ENCODE data around the gene STRADA. TPM values are rescaled to one million over a fixed set of nuclear protein-coding genes. Genes with fewer than 3 reads are reported as not detected.
A peak's percentile ranks its signal among the peaks of the same experiment; 100 is the strongest.
"Not testable (repeated sequence)": the region's sequence is repeated elsewhere in the genome, so short reads cannot be mapped to it uniquely, and the experiment has no call there.

STRADA gene
- total and polyA plus RNA-seq, 9 of the 15 experiments (the other 6 are each of a cell fraction or from before 2014, with no cell fraction given): 6.6 to 33.0 (median 20.5) TPM

DNA sequence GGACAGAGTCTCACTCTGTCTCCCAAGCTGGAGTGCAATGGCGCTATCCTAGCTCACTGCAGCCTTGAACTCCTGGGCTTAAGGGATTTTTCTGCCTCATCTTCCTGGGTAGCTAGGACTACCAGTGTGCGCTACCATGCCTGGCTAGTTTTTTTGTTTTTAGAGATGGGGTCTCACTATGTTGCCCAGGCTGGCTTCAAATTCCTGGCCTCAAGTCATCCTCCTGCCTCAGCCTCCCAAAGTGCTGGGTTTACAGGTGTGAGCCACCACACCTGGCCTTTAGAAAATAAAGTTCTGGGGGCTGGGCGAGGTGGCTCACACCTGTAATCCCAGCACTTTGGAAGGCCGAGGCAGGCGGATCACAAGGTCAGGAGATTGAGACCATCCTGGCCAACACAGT lies 21.4 kb downstream of the STRADA start:
- H2AFZ ChIP-seq (ENCODE audit: low read depth, low read length); H3K4me2 ChIP-seq (ENCODE audit: insufficient read depth, low read length); H3K4me1 ChIP-seq (replicated peaks in 1 of 2; ENCODE audit: control insufficient read depth in 2 of 2, insufficient read depth in 2 of 2, low read length in 2 of 2); ATAC-seq; H3K9me1 ChIP-seq (ENCODE audit: control insufficient read depth, insufficient read depth, low read length); H3K36me3 ChIP-seq (ENCODE audit: control insufficient read depth, insufficient read depth, low read length); in situ Hi-C loops (cut with MboI); CTCF ChIA-PET (ENCODE audit: low intra/inter-chr PET ratio); H3K27ac ChIP-seq (ENCODE audit: extremely low read depth, low read depth, low read length); H3K9me3 ChIP-seq (replicated peaks; ENCODE audit: control insufficient read depth, insufficient read depth, low read depth, low read length); H4K20me1 ChIP-seq (replicated peaks; ENCODE audit: control insufficient read depth, insufficient read depth, low read length); H3K9ac ChIP-seq (ENCODE audit: insufficient read depth in 1 of 2, low read depth in 2 of 2, low read length in 2 of 2); FAIRE-seq; H3K79me2 ChIP-seq (ENCODE audit: control insufficient read depth, insufficient read depth, low read length); H3K4me3 ChIP-seq; BruUV-seq (replicated peaks); H3K27me3 ChIP-seq (ENCODE audit: control insufficient read depth in 2 of 2, insufficient read depth in 2 of 2, low read length in 2 of 2); intact Hi-C loops (cut with micrococcal nuclease); DNase-seq (ENCODE audit: extremely low read depth in 1 of 4, low spot score in 3 of 4): not testable (repeated sequence)
- 0 out of 2 replicates have a peak, but pooled peaks have one; percentile 17 for TF ChIP-seq ZNF121 (CRISPR knock-in tag; conservative IDR thresholded peaks at IDR 0.05)
- POLR2A ChIA-PET: interaction anchor here (1.3 kb wide), 1 partner anchor 27 kb away, joined by 3 read pairs; no protein-coding TSS in a partner anchor
- 89% methylated on average over 5 of the region's 5 CpGs for WGBS (ENCODE audit: insufficient coverage, low coverage, missing lambda C conversion rate)

DNA sequence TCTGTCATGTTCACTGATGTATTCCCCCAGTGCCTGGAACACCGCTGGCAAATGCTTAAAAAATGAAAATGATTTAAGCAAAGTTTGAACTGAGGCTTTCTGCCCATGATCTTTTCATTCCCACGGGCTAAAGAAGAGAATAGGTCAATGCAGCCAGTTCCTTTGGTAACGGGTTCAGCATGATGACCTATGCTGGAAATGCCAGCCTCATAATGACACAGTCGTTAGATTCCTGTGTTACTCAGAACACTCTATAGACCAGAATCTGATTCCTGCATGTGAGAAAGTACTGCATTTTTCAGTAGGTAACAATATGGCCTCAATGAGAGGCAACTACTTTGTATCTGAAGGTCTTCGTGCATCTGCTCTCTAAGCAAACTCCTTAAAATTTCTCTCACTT lies 22.6 kb downstream of the STRADA start:
- H2AFZ ChIP-seq (ENCODE audit: low read depth, low read length): no peak overlapping the region
- DNase-seq (ENCODE audit: extremely low read depth in 1 of 4, low spot score in 3 of 4) (no peak), FAIRE-seq (no peak), ATAC-seq (no peak)
- in situ Hi-C loops (cut with MboI): no loop called here
- H3K4me1 ChIP-seq (replicated peaks in 1 of 2; ENCODE audit: control insufficient read depth in 2 of 2, insufficient read depth in 2 of 2, low read length in 2 of 2): no peaks in the 10 kb centered on the region
- 61% methylated on average over 5 of the region's 5 CpGs for WGBS (ENCODE audit: insufficient coverage, low coverage, missing lambda C conversion rate)
- no peak overlapping the region for H3K27ac ChIP-seq (ENCODE audit: extremely low read depth, low read depth, low read length)
- no peak overlapping the region for H3K9ac ChIP-seq (ENCODE audit: insufficient read depth in 1 of 2, low read depth in 2 of 2, low read length in 2 of 2)
- no peaks in the 10 kb centered on the region for H3K79me2 ChIP-seq (ENCODE audit: control insufficient read depth, insufficient read depth, low read length)
- no peaks in the 10 kb centered on the region for H3K27me3 ChIP-seq (ENCODE audit: control insufficient read depth in 2 of 2, insufficient read depth in 2 of 2, low read length in 2 of 2)
- CTCF ChIA-PET (ENCODE audit: low intra/inter-chr PET ratio): no interaction called here
- H3K4me3 ChIP-seq: no peak overlapping the region
- intact Hi-C loops (cut with micrococcal nuclease): no loop called here
- H3K36me3 ChIP-seq (ENCODE audit: control insufficient read depth, insufficient read depth, low read length): peaks cover 3% of the 10 kb centered on the region; the same call in 1 of the 3 replicates
- POLR2A ChIA-PET: interaction anchor here (0.6 kb wide), 1 partner anchor 31 kb away, joined by 3 read pairs; no protein-coding TSS in a partner anchor
- H3K9me3 ChIP-seq (replicated peaks; ENCODE audit: control insufficient read depth, insufficient read depth, low read depth, low read length): no peaks in the 10 kb centered on the region
- no TSS peak for BruUV-seq (replicated peaks)
- no peak overlapping the region for H3K4me2 ChIP-seq (ENCODE audit: insufficient read depth, low read length)
- no peaks in the 10 kb centered on the region for H3K9me1 ChIP-seq (ENCODE audit: control insufficient read depth, insufficient read depth, low read length)
- H4K20me1 ChIP-seq (replicated peaks; ENCODE audit: control insufficient read depth, insufficient read depth, low read length): no peaks in the 10 kb centered on the region
- TF ChIP-seq, protein P1, sequence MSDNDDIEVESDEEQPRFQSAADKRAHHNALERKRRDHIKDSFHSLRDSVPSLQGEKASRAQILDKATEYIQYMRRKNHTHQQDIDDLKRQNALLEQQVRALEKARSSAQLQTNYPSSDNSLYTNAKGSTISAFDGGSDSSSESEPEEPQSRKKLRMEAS (CRISPR knock-in tag; IDR thresholded peaks at IDR 0.05): no peak
- TF ChIP-seq ZNF696 (CRISPR knock-in tag; conservative IDR thresholded peaks at IDR 0.05) (no peak), ZNF408 (CRISPR knock-in tag; IDR thresholded peaks at IDR 0.05; ENCODE audit: low read depth) (no peak), POLR3G (IDR thresholded peaks at IDR 0.05; ENCODE audit: extremely low read depth, insufficient read length, insufficient replicate concordance) (no peak), TBL1XR1 (IDR thresholded peaks at IDR 0.05; ENCODE audit: low read length in 2 of 2) (no peak), TFAM (CRISPR knock-in tag; conservative IDR thresholded peaks at IDR 0.05) (no peak)
- TF ChIP-seq, protein P2, sequence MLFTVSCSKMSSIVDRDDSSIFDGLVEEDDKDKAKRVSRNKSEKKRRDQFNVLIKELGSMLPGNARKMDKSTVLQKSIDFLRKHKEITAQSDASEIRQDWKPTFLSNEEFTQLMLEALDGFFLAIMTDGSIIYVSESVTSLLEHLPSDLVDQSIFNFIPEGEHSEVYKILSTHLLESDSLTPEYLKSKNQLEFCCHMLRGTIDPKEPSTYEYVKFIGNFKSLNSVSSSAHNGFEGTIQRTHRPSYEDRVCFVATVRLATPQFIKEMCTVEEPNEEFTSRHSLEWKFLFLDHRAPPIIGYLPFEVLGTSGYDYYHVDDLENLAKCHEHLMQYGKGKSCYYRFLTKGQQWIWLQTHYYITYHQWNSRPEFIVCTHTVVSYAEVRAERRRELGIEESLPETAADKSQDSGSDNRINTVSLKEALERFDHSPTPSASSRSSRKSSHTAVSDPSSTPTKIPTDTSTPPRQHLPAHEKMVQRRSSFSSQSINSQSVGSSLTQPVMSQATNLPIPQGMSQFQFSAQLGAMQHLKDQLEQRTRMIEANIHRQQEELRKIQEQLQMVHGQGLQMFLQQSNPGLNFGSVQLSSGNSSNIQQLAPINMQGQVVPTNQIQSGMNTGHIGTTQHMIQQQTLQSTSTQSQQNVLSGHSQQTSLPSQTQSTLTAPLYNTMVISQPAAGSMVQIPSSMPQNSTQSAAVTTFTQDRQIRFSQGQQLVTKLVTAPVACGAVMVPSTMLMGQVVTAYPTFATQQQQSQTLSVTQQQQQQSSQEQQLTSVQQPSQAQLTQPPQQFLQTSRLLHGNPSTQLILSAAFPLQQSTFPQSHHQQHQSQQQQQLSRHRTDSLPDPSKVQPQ (CRISPR knock-in tag; IDR thresholded peaks at IDR 0.05; ENCODE audit: borderline replicate concordance): no peak
- TF ChIP-seq, protein P3, sequence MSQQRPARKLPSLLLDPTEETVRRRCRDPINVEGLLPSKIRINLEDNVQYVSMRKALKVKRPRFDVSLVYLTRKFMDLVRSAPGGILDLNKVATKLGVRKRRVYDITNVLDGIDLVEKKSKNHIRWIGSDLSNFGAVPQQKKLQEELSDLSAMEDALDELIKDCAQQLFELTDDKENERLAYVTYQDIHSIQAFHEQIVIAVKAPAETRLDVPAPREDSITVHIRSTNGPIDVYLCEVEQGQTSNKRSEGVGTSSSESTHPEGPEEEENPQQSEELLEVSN (IDR thresholded peaks at IDR 0.05; ENCODE audit: borderline replicate concordance in 1 of 2, extremely low read depth in 1 of 2, insufficient read depth in 1 of 2, insufficient read length in 1 of 2, low read depth in 1 of 2, low read length in 1 of 2, poor library complexity in 1 of 2, severe bottlenecking in 1 of 2): no peak
- TF ChIP-seq, protein P4, sequence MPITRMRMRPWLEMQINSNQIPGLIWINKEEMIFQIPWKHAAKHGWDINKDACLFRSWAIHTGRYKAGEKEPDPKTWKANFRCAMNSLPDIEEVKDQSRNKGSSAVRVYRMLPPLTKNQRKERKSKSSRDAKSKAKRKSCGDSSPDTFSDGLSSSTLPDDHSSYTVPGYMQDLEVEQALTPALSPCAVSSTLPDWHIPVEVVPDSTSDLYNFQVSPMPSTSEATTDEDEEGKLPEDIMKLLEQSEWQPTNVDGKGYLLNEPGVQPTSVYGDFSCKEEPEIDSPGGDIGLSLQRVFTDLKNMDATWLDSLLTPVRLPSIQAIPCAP (CRISPR knock-in tag; IDR thresholded peaks at IDR 0.05; ENCODE audit: borderline replicate concordance): no peak

All from K562 (cell line).